A673 (cell line): ENCODE data around the gene ASB18. TPM values are rescaled to one million over a fixed set of nuclear protein-coding genes. Genes with fewer than 3 reads are reported as not detected.

ENCODE experiments used
- BruUV-seq: library from RNA; stranded (reverse); fragments of 400-500 nt; replicated peaks from 2 replicates; lab custom pipeline; 2021; lab: Mats Ljungman, UMichigan
- CTCF ChIA-PET: fragments of 300-600 bp; sonication (Branson Sonifier 250); formaldehyde crosslinking; loops from one replicate; lab custom pipeline; 2022; ENCODE audit warnings: antibody characterized with exemption; lab: Charles Lee
- POLR2A ChIA-PET: fragments of 300-600 bp; sonication (Branson Sonifier 250); formaldehyde crosslinking; loops from one replicate; lab custom pipeline; 2022; ENCODE audit warnings: antibody characterized with exemption; ENCODE audit not compliant: low non-redundant PET; lab: Charles Lee
- DNase-seq: peaks from one replicate; pipeline ENCODE4 v3.0.0-alpha.2; 2015; ENCODE audit warnings: low spot score
- H3K27ac ChIP-seq: fragments of 200-600 bp; sonication (generic); 2 replicates; pipeline ENCODE4 v1.5.1; 2016; ENCODE audit warnings: mixed run types, low read depth, mild to moderate bottlenecking, mixed read lengths, antibody characterized with exemption, low read length; ENCODE audit not compliant: poor library complexity, severe bottlenecking
- H3K27me3 ChIP-seq: fragments of 200-600 bp; sonication (generic); replicated peaks from 2 replicates; pipeline ENCODE4 v1.6.1; 2017; ENCODE audit warnings: mixed run types, low read depth, mild to moderate bottlenecking, mixed read lengths, antibody characterized with exemption, low read length; ENCODE audit not compliant: insufficient read depth, poor library complexity
- H3K36me3 ChIP-seq: fragments of 200-600 bp; sonication (generic); 2 replicates; pipeline ENCODE4 v1.6.1; 2016; ENCODE audit warnings: mixed run types, mild to moderate bottlenecking, mixed read lengths, antibody characterized with exemption, low read length; ENCODE audit not compliant: insufficient read depth, poor library complexity, severe bottlenecking
- H3K4me1 ChIP-seq: fragments of 200-600 bp; sonication (generic); 2 replicates; pipeline ENCODE4 v1.6.1; 2017; ENCODE audit warnings: mixed run types, mild to moderate bottlenecking, mixed read lengths, antibody characterized with exemption, low read length; ENCODE audit not compliant: insufficient read depth, poor library complexity, severe bottlenecking
- H3K4me3 ChIP-seq: fragments of 200-600 bp; sonication (generic); 2 replicates; pipeline ENCODE4 v1.5.1; 2016; ENCODE audit warnings: low read depth, mixed run types, mild to moderate bottlenecking, mixed read lengths, low read length; ENCODE audit not compliant: poor library complexity, severe bottlenecking
- H3K9me3 ChIP-seq: fragments of 200-600 bp; sonication (generic); 2 replicates; pipeline ENCODE4 v1.6.1; 2016; ENCODE audit warnings: mixed run types, low read depth, mild to moderate bottlenecking, mixed read lengths, antibody characterized with exemption, low read length; ENCODE audit not compliant: poor library complexity, severe bottlenecking
- EZH2 ChIP-seq: fragments of 200-600 bp; sonication (generic); IDR thresholded peaks from 2 replicates; pipeline ENCODE4 v1.6.1; 2017; ENCODE audit warnings: borderline replicate concordance, low read depth, mild to moderate bottlenecking, mixed read lengths, antibody characterized with exemption, low read length; ENCODE audit not compliant: poor library complexity, severe bottlenecking
- intact Hi-C: fragments of 100-400 bp; cut with micrococcal nuclease; formaldehyde crosslinking; loops from one replicate; pipeline ENCODE4 v1.10.0; 2022; ENCODE audit not compliant: unreplicated experiment
- total RNA-seq: library from RNA; stranded (reverse); gene quantifications from 2 replicates; pipeline ENCODE4 v1.2.3, GENCODE V29; 2021
- TF ChIP-seq, protein P1 (sequence below): fragments of 300-800, 200-600 bp; sonication (generic); conservative IDR thresholded peaks from 2 replicates; pipeline ENCODE4 v1.5.1; 2017; ENCODE audit warnings: low read depth, mild to moderate bottlenecking, antibody characterized with exemption, low read length, moderate library complexity, mixed read lengths

Gene ASB18
- total RNA-seq, 1 experiment from 2014 or later, result not detected

DNA sequence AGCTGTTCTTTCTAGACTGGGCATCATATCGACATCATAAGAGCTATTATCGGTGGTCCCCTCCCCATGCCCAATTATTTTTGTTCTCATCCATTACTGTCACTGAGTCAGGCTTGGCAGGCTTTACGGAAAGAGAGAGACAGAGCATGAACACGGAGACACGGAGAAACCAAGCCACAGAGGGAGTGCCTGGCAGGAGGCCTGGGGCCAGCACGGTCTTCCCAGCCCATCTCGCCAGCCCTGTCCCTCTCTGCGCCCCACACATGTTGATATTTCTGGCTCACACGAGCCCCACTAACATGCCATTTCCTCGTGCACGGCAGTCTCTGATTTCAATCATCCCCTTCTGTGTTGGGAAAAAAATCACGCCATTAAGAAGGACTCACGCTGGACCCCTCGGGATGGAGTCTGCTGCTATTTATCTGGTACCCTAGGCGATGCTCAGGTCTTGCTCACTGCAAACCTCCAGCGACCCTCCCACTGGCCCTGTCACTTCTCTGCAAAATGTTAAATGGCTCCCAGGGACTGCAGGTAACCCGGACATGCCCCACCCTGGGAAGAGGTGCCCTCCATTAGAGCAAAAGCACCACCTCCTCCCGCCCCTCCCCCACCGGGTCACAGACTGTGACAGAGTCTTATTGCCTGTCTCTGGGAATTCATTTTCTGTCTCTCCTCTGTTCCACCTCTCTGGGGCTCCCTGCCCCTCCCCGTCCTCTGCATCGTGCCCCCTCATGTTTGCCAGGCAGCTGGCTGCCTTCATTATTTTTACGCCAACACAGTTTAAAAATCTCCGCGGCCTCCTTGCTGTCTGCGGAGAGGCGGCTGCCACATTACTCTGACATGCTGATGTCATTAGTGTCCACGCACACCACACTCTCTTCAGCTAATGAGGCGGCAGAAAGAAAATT lies 55.9 kb downstream of the ASB18 start:
- no peak for DNase-seq
- ChIA-PET CTCF (no interaction called here), POLR2A (no interaction called here)
- H3K4me3 ChIP-seq, result no peak overlapping the region
- H3K4me1 ChIP-seq, result no peaks in the 10 kb centered on the region
- H3K36me3 ChIP-seq, result no peaks in the 10 kb centered on the region
- H3K9me3 ChIP-seq, result peaks cover 8% of the 10 kb centered on the region
- H3K27ac ChIP-seq, result no peak overlapping the region
- no TSS peak for BruUV-seq
- intact Hi-C loops, result no loop called here
- TF ChIP-seq EZH2, result no peak
- TF ChIP-seq, protein P1, sequence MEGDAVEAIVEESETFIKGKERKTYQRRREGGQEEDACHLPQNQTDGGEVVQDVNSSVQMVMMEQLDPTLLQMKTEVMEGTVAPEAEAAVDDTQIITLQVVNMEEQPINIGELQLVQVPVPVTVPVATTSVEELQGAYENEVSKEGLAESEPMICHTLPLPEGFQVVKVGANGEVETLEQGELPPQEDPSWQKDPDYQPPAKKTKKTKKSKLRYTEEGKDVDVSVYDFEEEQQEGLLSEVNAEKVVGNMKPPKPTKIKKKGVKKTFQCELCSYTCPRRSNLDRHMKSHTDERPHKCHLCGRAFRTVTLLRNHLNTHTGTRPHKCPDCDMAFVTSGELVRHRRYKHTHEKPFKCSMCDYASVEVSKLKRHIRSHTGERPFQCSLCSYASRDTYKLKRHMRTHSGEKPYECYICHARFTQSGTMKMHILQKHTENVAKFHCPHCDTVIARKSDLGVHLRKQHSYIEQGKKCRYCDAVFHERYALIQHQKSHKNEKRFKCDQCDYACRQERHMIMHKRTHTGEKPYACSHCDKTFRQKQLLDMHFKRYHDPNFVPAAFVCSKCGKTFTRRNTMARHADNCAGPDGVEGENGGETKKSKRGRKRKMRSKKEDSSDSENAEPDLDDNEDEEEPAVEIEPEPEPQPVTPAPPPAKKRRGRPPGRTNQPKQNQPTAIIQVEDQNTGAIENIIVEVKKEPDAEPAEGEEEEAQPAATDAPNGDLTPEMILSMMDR, result no peak
- peaks cover 54% of the 10 kb centered on the region for H3K27me3 ChIP-seq

- no TSS peak for BruUV-seq
- intact Hi-C loops, result no loop called here
- CTCF ChIA-PET, result no interaction called here
Observed at GRCh38 chr2:236207472-236207871, 56.7 kb downstream of the ASB18 start.

GRCh38 chr2:236205867-236206645 lies 58.1 kb downstream of the ASB18 start:
- Histone ChIP-seq H3K4me3 (no peak overlapping the region), H3K4me1 (no peaks in the 10 kb centered on the region), H3K36me3 (no peaks in the 10 kb centered on the region), H3K27me3 (peaks cover 38% of the 10 kb centered on the region), H3K27ac (no peak overlapping the region), H3K9me3 (peaks cover 8% of the 10 kb centered on the region)
- intact Hi-C loops, result no loop called here
- no peak for DNase-seq
- ChIA-PET CTCF (no interaction called here), POLR2A (no interaction called here)
- TF ChIP-seq EZH2, result no peak
- TF ChIP-seq, protein P1, result no peak
- BruUV-seq, result no TSS peak

More at GRCh38 chr2:236207472-236207871, 56.7 kb downstream of the ASB18 start:
- H3K4me1 ChIP-seq, result no peaks in the 10 kb centered on the region
- no peak overlapping the region for H3K27ac ChIP-seq
- no peak for DNase-seq
- no peak for TF ChIP-seq EZH2
- TF ChIP-seq, protein P1, result no peak
- H3K27me3 ChIP-seq, result peaks cover 46% of the 10 kb centered on the region
- POLR2A ChIA-PET, result no interaction called here
- H3K36me3 ChIP-seq, result no peaks in the 10 kb centered on the region
- H3K9me3 ChIP-seq, result peaks cover 8% of the 10 kb centered on the region
- H3K4me3 ChIP-seq, result no peak overlapping the region
